ENCODE results near the gene VPS16.

- TF ChIP-seq CTCF (IDR thresholded peaks at IDR 0.05) (no peak), POLR2A (IDR thresholded peaks at IDR 0.05) (no peak), EP300 (IDR thresholded peaks at IDR 0.05) (no peak), POLR2AphosphoS5 (IDR thresholded peaks at IDR 0.05) (no peak)
These were observed 9.0 kb downstream of the VPS16 start for GRCh38 chr20:2849529-2849928.

Measured in stomach (tissue), 4 donors.